ENCODE results near the gene FEM1B. TPM values are rescaled to one million over a fixed set of nuclear protein-coding genes. Genes with fewer than 3 reads are reported as not detected.

The FEM1B gene
- total and polyA plus RNA-seq, 2 donors (not counting 1 experiment from before 2014, with no cell fraction given): 38.2 to 48.4 TPM

GRCh38 chr15:68310804-68311463 lies 33.4 kb downstream of the FEM1B start:
- H3K9me3 ChIP-seq (ENCODE audit: control insufficient read depth, insufficient read depth, low read depth, low read length): no peaks in the 10 kb centered on the region
- no peaks in the 10 kb centered on the region for H3K79me2 ChIP-seq (ENCODE audit: control insufficient read depth, insufficient read depth, low read length)
- H3K36me3 ChIP-seq (ENCODE audit: control insufficient read depth, insufficient read depth, low read length): no peaks in the 10 kb centered on the region
- no peak overlapping the region for H3K4me2 ChIP-seq (ENCODE audit: extremely low read depth, insufficient read depth, low read length)
- H3K27ac ChIP-seq (ENCODE audit: insufficient read depth, low read length): no peak overlapping the region
- no peak overlapping the region for H3K9ac ChIP-seq (ENCODE audit: insufficient read depth, low read length)
- H3K4me3 ChIP-seq (replicated peaks in 1 of 4; ENCODE audit: control extremely low read depth in 1 of 4, insufficient read depth in 1 of 4, low read depth in 3 of 4, low read length in 4 of 4): no peak overlapping the region
- H4K20me1 ChIP-seq (ENCODE audit: control insufficient read depth, extremely low read depth, insufficient read depth, low read length): no peaks in the 10 kb centered on the region
- no peaks in the 10 kb centered on the region for H3K27me3 ChIP-seq (ENCODE audit: control insufficient read depth, insufficient read depth, low read length)
- H2AFZ ChIP-seq (ENCODE audit: low read length): no peak overlapping the region
- DNase-seq (ENCODE audit: low read depth in 2 of 2): no peak
- no peaks in the 10 kb centered on the region for H3K4me1 ChIP-seq (ENCODE audit: control insufficient read depth, extremely low read depth, insufficient read depth, low read length)
- no peak for TF ChIP-seq CTCF (conservative IDR thresholded peaks at IDR 0.05 in 1 of 2, IDR thresholded peaks at IDR 0.05 in 1 of 2; ENCODE audit: low read depth in 1 of 2, low read length in 2 of 2)
- TF ChIP-seq EZH2 (IDR thresholded peaks at IDR 0.05; ENCODE audit: low read length, missing control alignments): no peak

GRCh38 chr15:68311464-68311835 lies 33.9 kb downstream of the FEM1B start:
- H3K4me1 ChIP-seq (ENCODE audit: control insufficient read depth, extremely low read depth, insufficient read depth, low read length): no peaks in the 10 kb centered on the region
- TF ChIP-seq CTCF (conservative IDR thresholded peaks at IDR 0.05 in 1 of 2, IDR thresholded peaks at IDR 0.05 in 1 of 2; ENCODE audit: low read depth in 1 of 2, low read length in 2 of 2): no peak
- TF ChIP-seq EZH2 (IDR thresholded peaks at IDR 0.05; ENCODE audit: low read length, missing control alignments): no peak
- no peak overlapping the region for H2AFZ ChIP-seq (ENCODE audit: low read length)
- H3K9me3 ChIP-seq (ENCODE audit: control insufficient read depth, insufficient read depth, low read depth, low read length): no peaks in the 10 kb centered on the region
- no peaks in the 10 kb centered on the region for H3K27me3 ChIP-seq (ENCODE audit: control insufficient read depth, insufficient read depth, low read length)
- no peak overlapping the region for H3K4me2 ChIP-seq (ENCODE audit: extremely low read depth, insufficient read depth, low read length)
- H3K79me2 ChIP-seq (ENCODE audit: control insufficient read depth, insufficient read depth, low read length): no peaks in the 10 kb centered on the region
- H3K4me3 ChIP-seq (replicated peaks in 1 of 4; ENCODE audit: control extremely low read depth in 1 of 4, insufficient read depth in 1 of 4, low read depth in 3 of 4, low read length in 4 of 4): no peak overlapping the region
- H4K20me1 ChIP-seq (ENCODE audit: control insufficient read depth, extremely low read depth, insufficient read depth, low read length): no peaks in the 10 kb centered on the region
- no peak for DNase-seq (ENCODE audit: low read depth in 2 of 2)
- no peak overlapping the region for H3K9ac ChIP-seq (ENCODE audit: insufficient read depth, low read length)
- H3K36me3 ChIP-seq (ENCODE audit: control insufficient read depth, insufficient read depth, low read length): no peaks in the 10 kb centered on the region
- H3K27ac ChIP-seq (ENCODE audit: insufficient read depth, low read length): no peak overlapping the region

GRCh38 chr15:68311859-68312557 lies 34.5 kb downstream of the FEM1B start:
- no peak for TF ChIP-seq CTCF (conservative IDR thresholded peaks at IDR 0.05 in 1 of 2, IDR thresholded peaks at IDR 0.05 in 1 of 2; ENCODE audit: low read depth in 1 of 2, low read length in 2 of 2)
- no peak for TF ChIP-seq EZH2 (IDR thresholded peaks at IDR 0.05; ENCODE audit: low read length, missing control alignments)
- Histone ChIP-seq H3K4me2 (ENCODE audit: extremely low read depth, insufficient read depth, low read length) (no peak overlapping the region), H3K27me3 (ENCODE audit: control insufficient read depth, insufficient read depth, low read length) (no peaks in the 10 kb centered on the region), H3K79me2 (ENCODE audit: control insufficient read depth, insufficient read depth, low read length) (no peaks in the 10 kb centered on the region), H3K9me3 (ENCODE audit: control insufficient read depth, insufficient read depth, low read depth, low read length) (no peaks in the 10 kb centered on the region), H3K4me1 (ENCODE audit: control insufficient read depth, extremely low read depth, insufficient read depth, low read length) (no peaks in the 10 kb centered on the region), H3K9ac (ENCODE audit: insufficient read depth, low read length) (no peak overlapping the region), H3K27ac (ENCODE audit: insufficient read depth, low read length) (no peak overlapping the region), H2AFZ (ENCODE audit: low read length) (no peak overlapping the region), H3K4me3 (replicated peaks in 1 of 4; ENCODE audit: control extremely low read depth in 1 of 4, insufficient read depth in 1 of 4, low read depth in 3 of 4, low read length in 4 of 4) (no peak overlapping the region), H3K36me3 (ENCODE audit: control insufficient read depth, insufficient read depth, low read length) (no peaks in the 10 kb centered on the region), H4K20me1 (ENCODE audit: control insufficient read depth, extremely low read depth, insufficient read depth, low read length) (no peaks in the 10 kb centered on the region)
- DNase-seq (ENCODE audit: low read depth in 2 of 2): no peak

Measured in fibroblast of lung (primary cell).